RWPE1 (cell line): ENCODE results near the gene STAU1.

Experiments
- CTCF ChIA-PET: fragments of 350-600 bp; sonication (Branson Sonifier 250); formaldehyde crosslinking; extraction: SDS; loops from one replicate; lab custom pipeline; 2021; lab: Yijun Ruan, JAX
- POLR2A ChIA-PET: fragments of 400-600 bp; formaldehyde crosslinking; extraction: SDS; loops from one replicate; lab custom pipeline; 2020; ENCODE audit warnings: antibody characterized with exemption; ENCODE audit not compliant: low non-redundant PET; lab: Yijun Ruan, JAX
- DNase-seq: peaks from one replicate; pipeline ENCODE4 v3.0.0; 2012; ENCODE audit warnings: low spot score
- H3K27ac ChIP-seq: fragments of 450-650 bp; 2 replicates; pipeline ENCODE4 v1.5.1; 2017
- CTCF ChIP-seq: fragments of 450-650 bp; conservative IDR thresholded peaks from 2 replicates; pipeline ENCODE4 v1.5.1; 2017; ENCODE audit warnings: low read depth, mild to moderate bottlenecking

Gene STAU1

DNA sequence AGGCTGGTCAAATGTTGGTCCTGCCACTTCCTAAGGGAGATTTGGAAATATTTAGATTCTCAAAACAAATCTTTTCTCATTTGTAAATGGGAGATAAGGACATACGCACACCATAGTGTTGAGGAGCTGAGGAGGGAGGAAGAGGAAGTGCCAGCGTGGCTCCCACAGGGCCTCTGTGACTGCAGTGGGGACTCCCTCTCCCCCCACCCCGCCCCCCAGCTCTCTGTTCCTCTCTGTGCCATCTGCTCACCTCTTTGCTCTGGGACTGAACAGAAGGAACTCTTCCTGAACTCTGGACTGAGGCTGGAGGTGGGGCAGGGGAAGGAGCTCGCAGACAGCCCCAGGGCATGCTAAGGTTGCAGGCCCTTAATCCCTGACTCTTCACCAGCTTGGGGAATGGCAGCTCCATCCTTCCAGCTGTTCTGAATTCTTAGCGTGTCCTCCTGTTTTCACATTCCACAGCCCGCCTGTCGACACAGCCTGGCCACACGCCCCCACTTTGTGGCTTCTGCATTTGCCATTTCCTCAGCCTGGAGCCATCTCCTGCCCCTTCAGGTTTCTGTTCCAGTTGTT, 42.5 kb upstream of the STAU1 start:
- no peak for TF ChIP-seq CTCF
- DNase-seq: no peak
- POLR2A ChIA-PET: no interaction called here
- peak overlapping the region; percentile 22 for H3K27ac ChIP-seq
- CTCF ChIA-PET: no interaction called here

DNA sequence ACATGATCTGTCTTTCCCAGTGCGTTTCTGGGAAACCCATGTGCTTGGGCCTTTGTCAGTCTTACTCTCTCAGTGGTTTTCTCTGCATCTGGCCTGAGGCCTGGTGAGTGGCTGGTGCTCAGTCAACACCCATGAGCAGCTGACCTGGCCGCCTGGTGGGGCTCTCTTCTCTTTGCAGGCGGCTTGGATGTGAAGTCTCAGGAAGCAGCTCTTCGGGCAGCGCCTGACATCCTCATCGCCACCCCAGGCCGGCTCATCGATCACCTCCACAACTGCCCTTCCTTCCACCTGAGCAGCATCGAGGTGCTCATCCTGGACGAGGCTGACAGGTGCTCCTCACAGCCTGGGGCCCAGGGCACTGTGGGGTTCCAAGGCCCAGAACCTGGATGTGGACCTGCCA, 41.9 kb upstream of the STAU1 start:
- DNase-seq: no peak
- CTCF ChIA-PET: no interaction called here
- TF ChIP-seq CTCF: no peak
- POLR2A ChIA-PET: no interaction called here
- no peak overlapping the region for H3K27ac ChIP-seq

DNA sequence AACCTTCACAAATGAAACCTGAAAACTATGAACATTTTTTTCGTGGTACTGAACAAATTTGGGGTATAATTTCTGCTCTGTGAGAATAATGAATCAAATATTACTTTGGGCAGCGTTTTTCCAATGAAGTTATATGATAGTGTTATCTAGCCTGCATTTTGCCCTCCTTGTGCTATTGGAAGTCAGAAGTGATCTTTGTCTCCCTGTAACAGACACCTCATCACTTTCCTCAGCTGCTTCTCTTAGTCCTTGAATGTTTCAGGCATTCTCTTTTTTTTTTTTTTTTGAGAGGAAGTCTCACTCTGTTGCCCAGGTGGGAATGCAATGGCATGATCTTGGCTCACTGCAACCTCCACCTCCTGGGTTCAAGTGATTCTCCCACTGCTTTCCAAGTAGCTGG, 41.2 kb upstream of the STAU1 start:
- ChIA-PET CTCF (interaction anchor here (0.6 kb wide), 1 partner anchor 298 kb away, joined by 5 read pairs; no protein-coding TSS in a partner anchor), POLR2A (no interaction called here)
- no peak for TF ChIP-seq CTCF
- no peak for DNase-seq
- no peak overlapping the region for H3K27ac ChIP-seq

DNA sequence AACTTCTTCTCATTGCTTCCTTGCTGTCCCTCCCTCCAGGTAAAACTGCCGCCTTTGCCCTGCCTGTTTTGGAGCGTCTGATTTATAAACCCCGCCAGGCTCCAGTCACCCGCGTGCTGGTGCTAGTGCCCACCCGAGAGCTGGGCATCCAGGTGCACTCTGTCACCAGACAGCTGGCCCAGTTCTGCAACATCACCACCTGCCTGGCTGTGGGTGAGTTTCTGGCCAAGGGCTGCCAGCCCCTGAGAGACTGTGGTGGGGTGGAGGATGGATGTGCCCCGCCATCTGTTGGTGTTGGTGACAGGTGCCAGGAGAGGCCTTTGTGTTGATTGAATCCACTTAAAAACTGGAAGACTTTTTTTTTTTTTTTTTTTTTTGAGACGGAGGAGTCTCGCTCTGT, 40.5 kb upstream of the STAU1 start:
- no peak overlapping the region for H3K27ac ChIP-seq
- TF ChIP-seq CTCF: no peak
- ChIA-PET POLR2A (interaction anchor here (0.7 kb wide), 1 partner anchor 49 kb away, joined by 3 read pairs; the partner anchor contains the start of gene ZNFX1), CTCF (interaction anchor here (0.7 kb wide), 1 partner anchor 47 kb away, joined by 3 read pairs; no protein-coding TSS in a partner anchor)
- no peak for DNase-seq

DNA sequence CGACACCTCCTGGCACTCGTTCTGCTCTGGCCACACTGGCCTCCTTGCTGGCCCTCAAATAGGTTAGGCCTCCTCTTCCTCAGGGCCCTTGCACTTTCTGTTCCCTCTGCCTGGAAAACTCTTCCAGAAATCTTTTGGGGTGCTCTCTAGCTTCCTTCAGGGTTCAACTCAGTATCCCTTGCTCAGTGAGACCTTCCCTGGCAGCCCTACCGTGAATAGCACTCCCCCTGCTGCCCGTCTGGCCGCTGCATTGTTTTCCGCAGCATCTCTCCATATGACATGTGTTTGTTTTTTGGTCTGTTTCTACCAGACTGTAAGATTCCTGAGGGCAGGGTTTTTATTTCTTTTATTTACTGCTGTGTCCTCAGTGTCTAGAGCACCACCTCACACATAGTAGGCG, 37.8 kb upstream of the STAU1 start:
- DNase-seq: no peak
- ChIA-PET POLR2A (no interaction called here), CTCF (interaction anchor here (0.6 kb wide), 1 partner anchor 86 kb away, joined by 3 read pairs; no protein-coding TSS in a partner anchor)
- no peak overlapping the region for H3K27ac ChIP-seq
- no peak for TF ChIP-seq CTCF

GRCh38 chr20:49219924-49220831, 32.0 kb upstream of the STAU1 start:
- H3K27ac ChIP-seq: peak overlapping the region; percentile 78
- CTCF ChIA-PET: no interaction called here
- POLR2A ChIA-PET: interaction anchor here (0.5 to 0.6 kb wide), 3 partner anchors 59 to 92 kb away, joined by 3 to 4 read pairs (median 3); no protein-coding TSS in a partner anchor
- DNase-seq: no peak
- no peak for TF ChIP-seq CTCF
